HG02840 (cell line): ENCODE measurements around the gene UGT2A1.

Experiments used
- ATAC-seq: cut with Tn5 transposase; IDR thresholded peaks from one replicate; pipeline ENCODE4 v1.9.1; 2021; ENCODE audit warnings: mild to moderate bottlenecking, moderate library complexity, moderate number of reproducible peaks; ENCODE audit not compliant: unreplicated experiment, low FRiP score

The UGT2A1 gene

GRCh38 chr4:69591364-69591763 is 61.7 kb downstream of the UGT2A1 start:
- ATAC-seq, result no peak

DNA sequence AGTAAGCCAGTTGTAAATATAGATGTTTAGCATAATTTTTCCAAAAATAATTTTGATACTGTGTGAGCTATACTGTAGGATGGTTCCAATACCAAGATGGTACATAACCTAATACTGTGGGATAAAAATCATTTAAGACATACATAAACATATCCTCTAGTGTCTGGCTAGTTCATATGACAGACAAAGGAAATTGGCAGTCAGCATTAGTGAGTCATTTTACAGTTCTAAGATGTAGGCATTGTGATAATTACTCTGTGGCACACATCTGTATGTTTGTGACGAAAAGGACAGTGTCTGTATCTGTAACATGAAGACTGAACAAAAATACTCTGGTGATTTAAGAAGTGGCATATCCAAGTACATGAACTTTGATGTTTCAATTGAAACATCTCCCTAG is 63.2 kb downstream of the UGT2A1 start:
- ATAC-seq, result no peak

DNA sequence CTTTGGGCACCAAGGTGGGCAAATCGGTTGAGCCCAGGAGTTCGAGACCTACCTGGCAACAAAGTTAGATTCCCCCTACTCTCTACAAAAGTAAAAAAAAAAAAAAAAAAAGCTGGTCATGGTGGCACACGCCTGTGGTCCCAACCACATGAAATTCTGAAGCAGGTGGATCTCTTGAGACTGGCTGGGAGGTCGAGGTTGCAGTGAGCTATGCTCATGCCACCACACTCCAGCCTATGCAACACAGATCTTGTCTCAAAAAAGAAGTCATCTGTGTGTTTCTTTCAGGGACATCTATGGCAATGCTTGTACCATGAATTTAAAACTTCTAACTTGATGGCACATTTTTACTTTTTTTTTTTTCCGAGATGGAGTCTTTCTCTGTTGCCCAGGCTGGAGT is 68.9 kb downstream of the UGT2A1 start:
- ATAC-seq, result no peak

DNA sequence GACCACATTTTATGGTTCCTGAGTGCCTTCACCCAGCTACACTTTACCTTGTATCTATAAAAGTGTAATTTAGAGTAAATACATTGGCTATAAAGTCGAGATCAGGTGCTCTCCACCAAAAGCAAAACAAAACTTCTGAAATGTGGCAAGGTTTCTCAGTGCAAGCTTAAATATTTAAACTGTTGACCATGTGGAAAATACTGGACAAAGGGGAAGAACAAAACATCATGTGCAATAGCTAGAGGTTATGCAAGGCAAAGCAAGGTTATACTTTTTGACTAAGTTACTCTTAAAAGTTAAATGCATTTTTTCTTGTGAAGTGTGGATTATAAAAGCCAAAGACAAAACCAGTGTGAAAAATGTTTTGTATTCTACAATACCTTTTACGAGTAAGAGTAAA is 69.5 kb downstream of the UGT2A1 start:
- ATAC-seq, result no peak

DNA sequence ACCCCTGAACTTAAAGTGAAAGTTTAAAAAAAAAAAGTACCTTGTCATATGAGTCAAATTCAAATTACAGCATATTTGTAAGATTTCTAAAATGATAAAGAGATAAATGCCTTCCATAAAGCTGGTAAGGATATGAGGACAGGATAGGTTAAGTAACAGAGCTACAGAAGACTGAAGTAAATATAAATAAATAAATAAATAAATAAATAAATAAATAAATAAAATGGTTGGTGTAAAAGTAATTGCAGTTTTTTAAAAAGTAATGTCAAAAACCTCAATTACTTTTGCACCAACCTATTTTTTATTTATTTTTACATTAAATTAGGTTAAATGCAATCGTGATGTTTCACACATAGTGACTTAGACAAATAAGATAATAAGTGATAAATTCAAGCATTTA is 75.8 kb downstream of the UGT2A1 start:
- ATAC-seq, result no peak

- ATAC-seq, result no peak
Observed at GRCh38 chr4:69576251-69576877, 76.7 kb downstream of the UGT2A1 start.

GRCh38 chr4:69568787-69569186 is 84.3 kb downstream of the UGT2A1 start:
- ATAC-seq, result no peak

DNA sequence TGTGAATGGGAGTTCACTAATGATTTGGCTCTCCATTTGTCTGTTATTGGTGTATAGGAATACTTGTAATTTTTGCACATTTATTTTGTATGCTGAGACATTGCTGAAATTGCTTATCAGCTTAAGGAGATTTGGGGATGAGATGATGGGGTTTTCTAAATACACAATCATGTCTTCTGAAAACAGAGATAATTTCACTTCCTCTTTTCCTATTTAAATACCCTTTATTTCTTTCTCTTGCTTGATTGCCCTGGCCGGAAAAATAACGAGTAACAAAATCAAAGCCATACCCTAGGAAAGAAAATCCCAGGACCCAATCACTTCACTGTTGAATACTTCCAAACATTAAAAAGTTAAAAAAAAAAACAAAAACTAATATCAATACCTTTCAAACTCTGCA is 89.6 kb downstream of the UGT2A1 start:
- no peak for ATAC-seq

DNA sequence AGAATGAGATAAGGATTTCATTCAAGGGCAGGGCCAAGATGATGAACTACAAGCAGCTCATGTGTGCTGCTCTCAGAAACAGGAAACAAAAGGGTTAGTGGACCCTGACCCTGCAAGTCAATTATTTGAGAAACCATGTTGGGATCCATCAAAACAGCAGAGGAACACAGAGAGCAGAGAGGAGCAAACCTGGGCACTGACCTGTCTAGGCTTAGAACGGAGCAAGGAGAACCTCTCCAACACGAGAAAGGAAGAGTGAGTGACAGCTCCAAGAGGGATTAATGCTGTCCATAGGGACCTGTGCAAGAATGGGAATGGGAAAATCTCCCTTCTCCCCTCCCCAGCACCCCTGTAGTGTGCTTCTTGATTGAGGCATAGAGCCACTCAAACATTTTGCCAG is 103.4 kb downstream of the UGT2A1 start:
- ATAC-seq, result no peak

- no peak for ATAC-seq
Observed at GRCh38 chr4:69546134-69546765, 106.8 kb downstream of the UGT2A1 start.
